ENCODE data around the gene EEF1G. TPM values are rescaled to one million over a fixed set of nuclear protein-coding genes. Genes with fewer than 3 reads are reported as not detected.
A peak's percentile ranks its signal among the peaks of the same experiment; 100 is the strongest.

EEF1G gene
- total RNA-seq, 6 experiments from 2014 or later: 442 to 450 (median 449) TPM

- WGBS (ENCODE audit: insufficient coverage, low coverage, low lambda C conversion rate, missing lambda C conversion rate): 7% methylated on average over 10 of the region's 32 CpGs
- H3K9me3 ChIP-seq: no peaks in the 10 kb centered on the region
- intact Hi-C loops (cut with DNase I): loop anchor here in 1 of 2 donors (5.0 kb wide), 1 partner anchor 123 kb away; no protein-coding TSS in a partner anchor
- H3K4me1 ChIP-seq: peaks cover 0 to 71% (median 34%) of the 10 kb centered on the region in 4 donors
- TF ChIP-seq POLR2A (IDR thresholded peaks at IDR 0.05) (no peak), CTCF (IDR thresholded peaks at IDR 0.05) (no peak)
- ATAC-seq (no peak), DNase-seq (no peak)
- peak overlapping the region; percentile 80 to 97 (median 92) for H3K4me3 ChIP-seq
- H3K36me3 ChIP-seq: no peaks in the 10 kb centered on the region
- H3K27me3 ChIP-seq: no peaks in the 10 kb centered on the region
- H3K27ac ChIP-seq: peak overlapping the region; percentile 90 to 96 (median 94)
Measured at GRCh38 chr11:62544581-62545436, 28.9 kb downstream of the EEF1G start.

- no peak for ATAC-seq
- Histone ChIP-seq H3K36me3 (no peaks in the 10 kb centered on the region), H3K4me1 (peaks cover 0 to 69% (median 36%) of the 10 kb centered on the region in 4 donors), H3K4me3 (peak overlapping the region; percentile 80 to 97 (median 92)), H3K27me3 (no peaks in the 10 kb centered on the region), H3K27ac (peak overlapping the region; percentile 46 to 96 (median 52)), H3K9me3 (no peaks in the 10 kb centered on the region)
- WGBS (ENCODE audit: insufficient coverage, low coverage, low lambda C conversion rate, missing lambda C conversion rate): 13% methylated on average over 3 of the region's 22 CpGs
- intact Hi-C loops (cut with DNase I): loop anchor here in 1 of 2 donors (5.0 kb wide), 1 partner anchor 122 kb away; no protein-coding TSS in a partner anchor
- no peak for DNase-seq
- no peak for TF ChIP-seq CTCF (IDR thresholded peaks at IDR 0.05)
- no peak for TF ChIP-seq POLR2A (IDR thresholded peaks at IDR 0.05)
Measured at GRCh38 chr11:62543680-62544444, 29.8 kb downstream of the EEF1G start.

GRCh38 chr11:62542750-62543567, 30.7 kb downstream of the EEF1G start:
- intact Hi-C loops (cut with DNase I): loop anchor here in 1 of 2 donors (5.0 kb wide), 1 partner anchor 121 kb away; no protein-coding TSS in a partner anchor
- TF ChIP-seq CTCF (IDR thresholded peaks at IDR 0.05): peak; percentile 98 to 99 (median 98)
- no peak for TF ChIP-seq POLR2A (IDR thresholded peaks at IDR 0.05)
- ATAC-seq (peak; percentile 59 to 62 (median 61)), DNase-seq (peak; percentile 76 to 82 (median 79))
- H3K4me3 ChIP-seq: peak overlapping the region; percentile 44 to 97 (median 80)
- peaks cover 0 to 60% (median 32%) of the 10 kb centered on the region in 4 donors for H3K4me1 ChIP-seq
- 0% methylated on average over 13 of the region's 30 CpGs for WGBS (ENCODE audit: insufficient coverage, low coverage, low lambda C conversion rate, missing lambda C conversion rate)
- no peaks in the 10 kb centered on the region for H3K27me3 ChIP-seq
- no peaks in the 10 kb centered on the region for H3K9me3 ChIP-seq
- no peaks in the 10 kb centered on the region for H3K36me3 ChIP-seq
- H3K27ac ChIP-seq: peak overlapping the region; percentile 46 to 96 (median 52)
